GM12892 (cell line): ENCODE results near the gene LMTK2.
A peak's percentile ranks its signal among the peaks of the same experiment; 100 is the strongest.

Source experiments
- DNase-seq: peaks from one replicate; pipeline ENCODE4 v3.0.0; 2011; ENCODE audit not compliant: insufficient read length
- FAIRE-seq: peaks from 2 replicates; lab custom pipeline; 2011; peaks lifted over from hg19 to GRCh38; lab: Jason Lieb, UNC
- POLR2A ChIP-seq: IDR thresholded peaks from 2 replicates; pipeline ENCODE4 v1.6.1; 2011; ENCODE audit warnings: low read depth, low read length, control low read depth
- POLR2AphosphoS5 ChIP-seq: IDR thresholded peaks from 2 replicates; pipeline ENCODE4 v1.6.1; 2011; ENCODE audit warnings: low read depth, low read length, control low read depth
- TAF1 ChIP-seq: IDR thresholded peaks from 2 replicates; pipeline ENCODE4 v1.6.1; 2011; ENCODE audit warnings: low read depth, mild to moderate bottlenecking, control low read depth, low read length, borderline replicate concordance

LMTK2 gene

DNA sequence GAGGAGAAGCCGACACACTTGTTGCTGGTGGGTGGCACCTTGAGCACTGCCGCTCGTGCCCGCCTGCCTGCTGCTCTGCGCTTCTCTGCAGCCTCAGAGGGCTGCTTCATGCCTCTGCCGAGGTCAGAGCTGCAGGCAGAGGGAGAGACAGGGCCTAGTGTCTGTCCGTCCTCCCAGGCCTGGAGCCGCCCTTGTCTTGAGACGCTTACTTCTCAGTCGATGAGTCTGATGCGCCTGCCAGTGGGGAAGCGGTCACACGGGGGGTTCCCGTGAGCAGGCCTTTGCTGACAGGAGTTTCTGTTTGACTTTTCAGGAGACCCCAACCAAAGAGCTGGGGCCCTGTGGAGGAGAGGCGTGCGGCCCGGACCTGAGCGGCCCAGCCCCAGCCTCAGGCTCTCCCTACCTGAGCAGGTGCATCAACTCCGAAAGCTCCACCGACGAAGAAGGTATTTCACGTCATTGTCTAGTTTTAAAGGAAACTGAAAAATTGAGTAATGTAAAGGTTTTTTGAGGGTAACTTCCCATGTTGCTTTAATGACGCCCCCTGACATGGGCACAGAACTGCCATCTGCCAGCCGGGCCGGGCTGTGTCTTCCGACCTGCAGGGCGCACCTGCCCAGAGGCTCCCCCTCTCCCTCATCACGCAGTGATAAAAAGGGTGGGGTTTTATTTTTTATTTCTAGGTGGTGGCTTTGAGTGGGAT lies 96.8 kb downstream of the LMTK2 start:
- FAIRE-seq (no peak), DNase-seq (peak; percentile 66)
- TF ChIP-seq POLR2AphosphoS5 = peak; percentile 50
- peak; percentile 54; the same call in 1 of the 2 replicates for TF ChIP-seq POLR2A
- no peak for TF ChIP-seq TAF1

DNA sequence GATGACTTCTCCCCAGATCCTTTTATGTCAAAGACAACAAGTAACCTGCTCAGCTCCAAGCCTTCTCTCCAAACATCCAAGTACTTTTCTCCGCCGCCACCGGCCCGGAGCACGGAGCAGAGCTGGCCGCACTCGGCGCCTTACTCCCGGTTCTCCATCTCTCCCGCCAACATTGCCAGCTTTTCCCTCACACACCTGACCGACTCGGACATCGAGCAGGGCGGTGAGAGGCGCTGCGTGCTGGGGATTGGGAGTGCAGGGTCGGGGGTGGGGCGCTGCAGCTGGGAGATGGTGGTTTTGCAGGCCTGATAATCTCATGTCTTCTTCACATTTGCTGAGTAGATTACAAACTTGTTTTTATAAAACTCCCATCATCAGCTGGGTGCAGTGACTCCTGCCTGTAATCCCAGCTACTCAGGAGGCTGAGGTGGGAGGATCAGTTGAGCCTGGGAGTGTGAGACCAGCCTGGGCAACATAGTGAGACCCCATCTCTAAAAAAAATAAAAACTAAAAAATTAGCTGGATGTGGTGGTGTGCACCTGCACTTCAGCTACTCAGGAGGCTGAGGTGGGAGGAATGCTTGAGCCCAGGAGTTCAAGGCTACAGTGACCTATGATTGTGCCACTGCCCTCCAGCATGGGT lies 97.4 kb downstream of the LMTK2 start:
- FAIRE-seq (no peak), DNase-seq (no peak)
- no peak for TF ChIP-seq POLR2A
- no peak for TF ChIP-seq TAF1
- no peak for TF ChIP-seq POLR2AphosphoS5

DNA sequence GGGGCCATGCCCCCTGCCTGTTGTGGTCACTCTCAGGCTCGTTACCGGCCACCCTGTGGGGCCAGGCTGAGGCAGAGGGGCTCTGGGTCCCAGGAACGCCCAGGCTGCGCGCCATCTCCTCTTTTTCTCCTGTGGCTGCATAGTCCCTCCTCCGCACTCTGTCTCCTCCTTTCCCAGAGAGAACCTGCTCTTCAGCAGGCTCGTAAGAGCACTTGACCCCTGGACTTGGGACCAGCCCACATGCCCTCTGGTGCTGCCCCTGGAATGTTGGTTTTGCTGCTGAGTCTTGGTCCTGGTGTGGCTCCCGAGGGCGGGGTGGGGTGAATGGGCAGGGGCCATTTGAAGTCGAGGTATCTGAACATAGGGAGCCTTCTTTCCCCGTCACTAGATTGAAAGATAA lies 98.0 kb downstream of the LMTK2 start:
- DNase-seq (no peak), FAIRE-seq (no peak)
- TF ChIP-seq POLR2AphosphoS5 = no peak

DNA sequence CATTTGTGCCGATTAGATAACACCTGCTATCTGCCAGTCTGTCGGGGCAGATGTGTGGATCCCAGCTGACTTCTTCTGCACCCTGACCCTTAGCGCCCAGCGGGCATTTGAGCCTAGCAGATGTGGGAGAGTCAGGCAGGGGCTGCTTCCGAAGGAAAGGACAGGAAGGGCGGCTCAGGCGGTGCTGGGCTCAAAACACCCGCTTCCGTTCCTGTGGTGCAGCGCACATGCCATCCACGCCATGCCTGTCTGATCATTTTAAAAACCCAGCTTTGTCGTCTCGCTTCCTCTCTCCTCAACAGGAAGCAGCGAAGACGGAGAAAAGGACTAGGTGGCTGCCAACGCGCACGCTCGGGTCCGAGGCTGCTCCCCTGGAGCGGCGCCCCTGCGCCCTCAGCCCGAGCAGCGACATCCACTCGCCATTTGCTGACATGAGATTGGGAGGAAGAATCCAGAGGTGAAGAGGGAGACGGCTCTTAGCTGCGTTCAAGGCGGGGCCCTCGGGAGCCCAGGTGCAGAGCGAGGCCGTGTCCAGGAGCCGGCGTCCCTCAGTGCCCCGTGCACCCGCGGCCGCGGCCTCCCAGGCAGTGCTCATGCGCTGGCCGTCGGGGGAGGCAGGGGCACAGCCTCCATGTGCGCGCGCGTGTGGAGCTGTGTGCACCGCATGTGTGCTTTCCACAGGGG lies 98.6 kb downstream of the LMTK2 start:
- FAIRE-seq = no peak
- TF ChIP-seq POLR2AphosphoS5 (no peak), POLR2A (no peak), TAF1 (no peak)

GRCh38 chr7:98206451-98207330 lies 100.0 kb downstream of the LMTK2 start:
- TF ChIP-seq POLR2AphosphoS5 = no peak
- TF ChIP-seq POLR2A = no peak
- TF ChIP-seq TAF1 = no peak
- DNase-seq (no peak), FAIRE-seq (no peak)

More for the DNA sequence above, 98.6 kb downstream of the LMTK2 start:
- no peak for DNase-seq

GRCh38 chr7:98209166-98209920 lies 102.7 kb downstream of the LMTK2 start:
- no peak for FAIRE-seq

GRCh38 chr7:98210513-98211220 lies 104.0 kb downstream of the LMTK2 start:
- DNase-seq (peak; percentile 26), FAIRE-seq (no peak)
- TF ChIP-seq TAF1 (no peak), POLR2AphosphoS5 (no peak), POLR2A (no peak)

More at GRCh38 chr7:98209166-98209920, 102.7 kb downstream of the LMTK2 start:
- DNase-seq = no peak
- TF ChIP-seq POLR2A (no peak), TAF1 (no peak), POLR2AphosphoS5 (no peak)

DNA sequence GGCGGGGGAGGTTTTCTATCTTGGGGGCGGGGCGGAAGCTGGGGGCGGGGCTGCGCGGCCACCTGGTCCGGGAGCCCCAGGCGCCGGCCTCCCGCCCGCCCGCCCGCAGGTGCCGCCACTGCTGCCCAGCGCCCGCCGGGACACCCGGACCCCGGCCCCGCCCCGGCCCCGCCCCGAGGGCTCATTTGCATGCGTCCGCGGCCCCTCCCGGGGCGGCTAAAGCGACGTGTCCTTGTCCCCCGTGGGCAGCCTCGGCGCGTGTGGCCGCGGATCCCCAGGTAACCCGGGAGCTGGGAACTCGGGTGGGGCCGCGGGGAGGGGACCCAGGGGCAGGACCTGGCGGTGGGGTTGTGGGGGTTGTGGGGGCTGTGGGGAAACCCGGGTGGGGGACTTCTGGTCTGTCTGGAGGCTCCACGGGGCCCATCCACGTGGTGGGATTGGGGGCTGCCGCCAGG lies 104.6 kb downstream of the LMTK2 start, which contains the start of gene BHLHA15:
Gene BHLHA15 (plus strand): TSS at position 219 of the 455 bp plus-strand sequence. CDS start 871 bp downstream, outside the sequence.
- no peak for FAIRE-seq
- peak; percentile 68 for DNase-seq
- TF ChIP-seq TAF1 = no peak

- FAIRE-seq (no peak), DNase-seq (no peak)
- TF ChIP-seq POLR2A (no peak), POLR2AphosphoS5 (no peak), TAF1 (no peak)
Observed at GRCh38 chr7:98211676-98212531, 105.2 kb downstream of the LMTK2 start.
